Lower leg skin (tissue), 3 donors: ENCODE data around the gene PRORP.

ENCODE experiments used
- CTCF ChIP-seq, 3 donors: fragments of 450-650 bp; IDR thresholded peaks; one replicate each; pipeline ENCODE4 v1.5.1; 2016; ENCODE audit warnings: antibody characterized with exemption in 3 of 3, mild to moderate bottlenecking in 3 of 3, moderate library complexity in 2 of 3
- POLR2A ChIP-seq, 2 donors: fragments of 450-650 bp; IDR thresholded peaks; one replicate each; pipeline ENCODE4 v1.6.1; 2016 to 2017; ENCODE audit warnings: antibody characterized with exemption in 2 of 2, mild to moderate bottlenecking in 1 of 2, moderate library complexity in 1 of 2

- TF ChIP-seq CTCF (IDR thresholded peaks at IDR 0.05): no peak
- TF ChIP-seq POLR2A (IDR thresholded peaks at IDR 0.05): no peak
Observed at GRCh38 chr14:35133542-35134328, 11.4 kb downstream of the PRORP start.
